Sigmoid colon (tissue), 7 donors: ENCODE measurements around the gene TNP2. TPM values are rescaled to one million over a fixed set of nuclear protein-coding genes. Genes with fewer than 3 reads are reported as not detected.
A peak's percentile ranks its signal among the peaks of the same experiment; 100 is the strongest.

Experiments used
- DNase-seq: peaks from one replicate; pipeline ENCODE4 v3.0.0-alpha.2; 2019
- H3K27ac ChIP-seq, 4 donors: fragments of 200-600 bp; sonication (generic); one replicate each; pipeline ENCODE4 v1.5.1; 2016 to 2019; ENCODE audit warnings: mild to moderate bottlenecking in 1 of 4
- H3K27me3 ChIP-seq, 3 donors: fragments of 200-600 bp; sonication (generic); one replicate each; pipeline ENCODE4 v1.5.1; 2019; ENCODE audit warnings: mild to moderate bottlenecking in 1 of 3
- H3K36me3 ChIP-seq, 4 donors: fragments of 200-600 bp; sonication (generic); one replicate each; pipeline ENCODE4 v1.5.1; 2016 to 2019
- H3K4me1 ChIP-seq, 4 donors: fragments of 200-600 bp; sonication (generic); one replicate each; pipeline ENCODE4 v1.5.1; 2017 to 2019
- H3K4me3 ChIP-seq, 4 donors: fragments of 200-600 bp; sonication (generic); one replicate each; pipeline ENCODE4 v1.5.1; 2017 to 2019; ENCODE audit warnings: mild to moderate bottlenecking in 2 of 4, moderate library complexity in 1 of 4
- H3K9me3 ChIP-seq, 4 donors: fragments of 200-600 bp in 3 of 4; sonication (generic) in 3 of 4; one replicate each; pipeline versions ENCODE4 v1.5.1 to v1.6.1; 2013 to 2019
- EP300 ChIP-seq, 4 donors: sonication (generic); formaldehyde crosslinking; IDR thresholded peaks; one replicate each; pipeline ENCODE4 v1.6.1; 2017; ENCODE audit warnings: antibody characterized with exemption in 4 of 4
- POLR2A ChIP-seq, 2 donors: fragments of 450-650 bp; IDR thresholded peaks; one replicate each; pipeline ENCODE4 v1.6.1; 2016; ENCODE audit warnings: antibody characterized with exemption in 2 of 2, mild to moderate bottlenecking in 2 of 2, moderate library complexity in 2 of 2
- POLR2AphosphoS5 ChIP-seq, 4 donors: sonication (generic); formaldehyde crosslinking; IDR thresholded peaks; one replicate each; pipeline ENCODE4 v1.6.1; 2017; ENCODE audit warnings: antibody characterized with exemption in 4 of 4
- WGBS, 2 donors: extraction: QIAGEN DNeasy Blood & Tissue Kit; methylation state at CpG; one replicate each; pipeline ENCODE4 v1.1.7; 2013; 5-methylcytosine and 5-hydroxymethylcytosine counted together
- intact Hi-C: fragments of 100-400 bp; cut with DNase I; formaldehyde crosslinking; loops from one replicate; pipeline ENCODE4 v1.15.1; 2023
- polyA plus RNA-seq, 3 donors: library from polyadenylated mRNA; stranded (reverse); fragments of 200-250 nt; gene quantifications; one replicate each; pipeline ENCODE4 v1.2.3, GENCODE V29; 2013
- total RNA-seq, 4 donors: library from RNA; depleted of rRNA; stranded (reverse); fragments of >200 nt; gene quantifications; one replicate each; pipeline ENCODE4 v1.1.0, GENCODE V29; 2016
- TF ChIP-seq, protein P1 (sequence below), 4 experiments: fragments of 450-650 bp in 3 of 4; fragments of 200-600 bp in 1 of 4; IDR thresholded peaks; one replicate each; pipeline ENCODE4 v1.5.1; 2016 to 2019; ENCODE audit warnings: antibody characterized with exemption in 4 of 4, mild to moderate bottlenecking in 3 of 4, moderate library complexity in 2 of 4
- donor health status: healthy with polysubstance abuse.
- donor health status: Bipolar disorder and iron deficiency.
- donor health status: healthy.

Gene TNP2
- total and polyA plus RNA-seq, 7 donors = not detected

DNA sequence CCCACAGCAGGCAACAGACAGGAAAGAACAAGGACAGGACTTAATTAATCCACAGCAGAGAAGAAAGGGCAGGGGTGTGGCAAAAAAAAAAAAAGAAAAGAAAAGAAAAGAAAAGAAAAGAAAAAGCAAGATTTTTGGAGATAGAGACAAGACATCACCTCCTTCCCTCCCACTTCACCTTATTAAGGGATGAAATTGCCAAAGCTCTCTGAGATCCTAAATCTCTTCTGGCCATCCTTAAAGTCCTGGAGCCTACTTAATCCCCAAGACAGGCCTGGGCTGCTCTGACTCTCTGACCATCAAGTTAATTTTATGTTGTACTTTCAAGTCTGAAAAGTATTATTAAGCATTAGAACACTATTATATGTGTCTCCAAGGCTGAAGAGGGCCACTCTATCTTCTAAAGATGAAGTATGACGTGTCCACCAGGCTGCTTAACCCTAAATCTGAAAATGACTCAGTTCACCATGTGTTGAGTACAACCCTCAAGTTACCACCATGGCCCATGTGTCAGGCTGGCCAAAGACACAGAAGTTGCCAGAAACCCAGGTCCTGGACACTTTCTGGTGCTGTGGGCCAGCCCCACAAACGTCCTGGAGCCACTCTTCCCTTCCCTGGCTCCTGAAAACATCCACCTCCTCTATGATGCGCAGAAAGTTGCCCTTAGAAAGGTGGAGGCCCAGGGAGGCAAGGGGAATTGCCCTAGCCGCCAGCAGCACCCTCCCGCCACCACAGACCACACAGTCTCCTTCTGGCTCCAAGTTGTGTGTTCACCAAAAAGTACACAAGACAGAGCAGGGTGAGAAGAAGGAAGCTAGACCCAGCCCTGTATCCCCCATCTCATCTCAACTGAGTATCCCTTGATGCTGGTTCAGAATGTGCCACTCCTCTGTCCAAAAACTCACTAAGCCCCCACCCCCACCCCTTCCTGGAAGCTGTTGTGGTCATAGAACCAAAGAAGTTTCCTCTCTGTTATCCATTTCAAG is 15.8 kb downstream of the TNP2 start:
- intact Hi-C loops = loop anchor here (10.0 kb wide), 2 partner anchors 119 to 509 kb away; partner anchors contain the start of gene NUBP1
- no peak for TF ChIP-seq EP300 (IDR thresholded peaks at IDR 0.05)
- TF ChIP-seq POLR2AphosphoS5 (IDR thresholded peaks at IDR 0.05) = no peak
- no peak for TF ChIP-seq POLR2A (IDR thresholded peaks at IDR 0.05)
- TF ChIP-seq, protein P1, sequence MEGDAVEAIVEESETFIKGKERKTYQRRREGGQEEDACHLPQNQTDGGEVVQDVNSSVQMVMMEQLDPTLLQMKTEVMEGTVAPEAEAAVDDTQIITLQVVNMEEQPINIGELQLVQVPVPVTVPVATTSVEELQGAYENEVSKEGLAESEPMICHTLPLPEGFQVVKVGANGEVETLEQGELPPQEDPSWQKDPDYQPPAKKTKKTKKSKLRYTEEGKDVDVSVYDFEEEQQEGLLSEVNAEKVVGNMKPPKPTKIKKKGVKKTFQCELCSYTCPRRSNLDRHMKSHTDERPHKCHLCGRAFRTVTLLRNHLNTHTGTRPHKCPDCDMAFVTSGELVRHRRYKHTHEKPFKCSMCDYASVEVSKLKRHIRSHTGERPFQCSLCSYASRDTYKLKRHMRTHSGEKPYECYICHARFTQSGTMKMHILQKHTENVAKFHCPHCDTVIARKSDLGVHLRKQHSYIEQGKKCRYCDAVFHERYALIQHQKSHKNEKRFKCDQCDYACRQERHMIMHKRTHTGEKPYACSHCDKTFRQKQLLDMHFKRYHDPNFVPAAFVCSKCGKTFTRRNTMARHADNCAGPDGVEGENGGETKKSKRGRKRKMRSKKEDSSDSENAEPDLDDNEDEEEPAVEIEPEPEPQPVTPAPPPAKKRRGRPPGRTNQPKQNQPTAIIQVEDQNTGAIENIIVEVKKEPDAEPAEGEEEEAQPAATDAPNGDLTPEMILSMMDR (IDR thresholded peaks at IDR 0.05) = no peak
- Histone ChIP-seq H3K27me3 (no peaks in the 10 kb centered on the region), H3K9me3 (no peaks in the 10 kb centered on the region), H3K4me1 (peaks cover 0 to 35% (median 20%) of the 10 kb centered on the region in 4 donors), H3K27ac (peak overlapping the region in 3 of 4 donors; percentile 11 to 37 (median 14)), H3K4me3 (peak overlapping the region in 2 of 4 donors; percentile 9 to 81), H3K36me3 (no peaks in the 10 kb centered on the region)
- DNase-seq = no peak
- WGBS, 2 donors = 72 to 83% methylated on average over 5 of the region's 5 CpGs

DNA sequence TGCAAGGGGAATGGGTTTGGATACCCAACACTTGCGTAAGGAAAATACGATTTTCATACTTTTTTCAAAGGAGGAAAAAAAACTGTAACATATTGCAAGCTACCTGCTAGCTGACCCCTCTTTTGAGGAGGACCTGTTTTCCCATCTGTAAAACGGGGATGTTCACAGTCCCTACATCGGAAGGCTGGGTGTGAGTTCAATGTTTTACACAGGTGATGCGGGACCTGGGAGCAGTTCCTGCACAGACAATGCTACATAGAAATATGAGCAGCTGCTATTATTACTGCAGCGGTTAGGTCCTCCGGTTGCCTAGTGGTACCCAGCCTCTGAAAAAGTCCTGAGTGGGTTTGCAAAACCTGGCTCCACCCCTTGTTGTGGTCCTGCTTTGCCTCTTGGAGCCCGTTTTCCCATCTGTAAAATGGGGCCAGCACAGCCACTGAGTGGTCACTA is 16.6 kb downstream of the TNP2 start:
- intact Hi-C loops = loop anchor here (10.0 kb wide), 2 partner anchors 118 to 508 kb away; partner anchors contain the start of gene NUBP1

DNA sequence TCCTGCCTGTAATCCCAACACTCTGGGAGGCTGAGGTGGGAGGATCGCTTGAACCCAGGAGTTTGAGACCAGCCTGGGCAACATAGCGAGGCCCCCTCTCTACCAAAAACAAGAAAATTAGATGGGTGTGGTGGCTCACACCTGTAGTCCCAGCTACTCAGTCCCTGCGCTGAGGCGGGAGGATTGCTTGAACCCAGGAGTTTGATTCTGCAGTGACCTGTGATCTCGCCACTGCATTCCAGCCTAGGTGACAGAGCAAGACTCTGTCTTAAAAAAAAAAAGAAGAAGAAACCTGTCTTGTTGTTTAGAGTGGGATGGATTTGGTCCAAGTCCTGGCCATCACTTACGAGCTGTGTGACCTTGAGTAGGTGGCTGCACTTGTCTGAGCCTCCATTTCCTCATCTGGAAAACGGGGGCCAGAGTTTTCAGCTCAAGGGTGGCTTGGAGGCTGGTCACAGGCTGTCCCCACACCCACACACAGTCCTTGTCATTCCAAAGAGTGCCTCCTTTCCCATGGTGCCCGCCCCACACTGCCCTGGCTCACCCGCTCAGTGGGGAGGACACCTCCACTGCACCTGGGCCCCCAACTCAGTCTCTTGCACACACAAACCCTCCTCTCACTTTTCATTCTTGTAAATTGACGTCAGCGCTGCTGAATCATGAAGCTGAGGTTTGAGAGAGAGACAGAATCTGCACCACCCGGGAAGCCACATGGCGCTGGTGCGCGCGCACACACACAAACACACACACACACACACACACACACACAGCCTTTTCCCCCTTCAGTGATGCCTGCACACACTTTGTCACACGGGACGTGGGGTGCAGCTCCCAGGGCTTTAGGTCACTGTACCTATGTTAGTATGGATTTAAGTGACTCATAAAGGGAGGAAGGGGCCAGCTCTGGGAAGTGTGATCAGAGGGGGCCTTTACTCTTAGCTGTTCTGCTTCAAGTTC is 17.3 kb downstream of the TNP2 start:
- Histone ChIP-seq H3K4me1 (peaks cover 0 to 27% (median 14%) of the 10 kb centered on the region in 4 donors), H3K27me3 (no peaks in the 10 kb centered on the region), H3K9me3 (no peaks in the 10 kb centered on the region), H3K36me3 (no peaks in the 10 kb centered on the region), H3K4me3 (no peak overlapping the region), H3K27ac (no peak overlapping the region)
- intact Hi-C loops = loop anchor here (10.0 kb wide), 2 partner anchors 117 to 507 kb away; partner anchors contain the start of gene NUBP1
- TF ChIP-seq POLR2A (IDR thresholded peaks at IDR 0.05) = no peak
- TF ChIP-seq EP300 (IDR thresholded peaks at IDR 0.05) = no peak
- TF ChIP-seq POLR2AphosphoS5 (IDR thresholded peaks at IDR 0.05) = no peak
- TF ChIP-seq, protein P1 (IDR thresholded peaks at IDR 0.05) = no peak
- 65 to 77% methylated on average over 18 of the region's 18 CpGs for WGBS, 2 donors
- no peak for DNase-seq

More for the DNA sequence above, 16.6 kb downstream of the TNP2 start:
- 84 to 93% methylated on average over 8 of the region's 8 CpGs for WGBS, 2 donors
- Histone ChIP-seq H3K4me3 (no peak overlapping the region), H3K4me1 (peaks cover 0 to 34% (median 20%) of the 10 kb centered on the region in 4 donors), H3K27ac (no peak overlapping the region), H3K36me3 (no peaks in the 10 kb centered on the region), H3K9me3 (no peaks in the 10 kb centered on the region), H3K27me3 (no peaks in the 10 kb centered on the region)
- no peak for DNase-seq
- TF ChIP-seq POLR2AphosphoS5 (IDR thresholded peaks at IDR 0.05) (no peak), EP300 (IDR thresholded peaks at IDR 0.05) (no peak)
- TF ChIP-seq, protein P1 (IDR thresholded peaks at IDR 0.05) = no peak

DNA sequence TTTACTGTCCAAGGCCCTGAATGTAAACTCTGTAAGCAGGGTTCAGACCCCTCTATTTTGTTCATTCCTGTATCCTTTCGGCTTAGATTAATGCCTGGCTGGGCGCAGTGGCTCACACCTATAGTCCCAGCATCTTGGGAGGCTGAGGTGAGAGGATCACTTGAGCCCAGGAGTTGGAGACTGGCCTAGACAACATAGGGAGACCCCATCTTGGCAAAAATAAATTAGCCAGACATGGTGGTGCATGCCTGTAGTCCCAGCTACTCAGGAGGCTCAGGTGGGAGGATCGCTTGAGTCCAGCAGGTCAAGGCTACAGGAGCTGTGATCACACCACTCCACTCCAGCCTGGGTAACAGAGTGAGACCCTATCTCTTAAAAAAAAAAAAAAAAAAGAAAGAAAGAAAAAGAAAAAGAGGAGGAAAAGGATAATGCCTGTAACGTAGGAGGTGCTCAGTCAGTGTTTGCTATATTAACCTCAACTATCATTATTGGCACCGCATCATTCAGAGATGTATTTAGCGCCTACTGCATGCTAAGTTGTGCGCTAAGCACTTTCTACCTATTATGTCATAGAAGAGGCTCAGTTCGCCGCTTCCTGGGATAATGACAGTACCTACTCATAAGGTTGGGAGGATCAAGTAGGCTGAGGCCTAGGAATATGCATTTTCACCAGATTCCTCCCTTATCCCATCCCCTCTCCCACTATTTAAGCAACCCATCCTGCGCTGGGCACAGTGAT is 18.2 kb downstream of the TNP2 start:
- TF ChIP-seq POLR2A (IDR thresholded peaks at IDR 0.05) (no peak), POLR2AphosphoS5 (IDR thresholded peaks at IDR 0.05) (no peak), EP300 (IDR thresholded peaks at IDR 0.05) (no peak)
- TF ChIP-seq, protein P1 (IDR thresholded peaks at IDR 0.05) = no peak
- Histone ChIP-seq H3K27ac (no peak overlapping the region), H3K27me3 (no peaks in the 10 kb centered on the region), H3K4me3 (no peak overlapping the region), H3K4me1 (peaks cover 0 to 24% (median 12%) of the 10 kb centered on the region in 4 donors), H3K36me3 (no peaks in the 10 kb centered on the region), H3K9me3 (no peaks in the 10 kb centered on the region)
- 95 to 96% methylated on average over 10 of the region's 10 CpGs for WGBS, 2 donors
- no peak for DNase-seq
- intact Hi-C loops = loop anchor here (10.0 kb wide), 2 partner anchors 116 to 506 kb away; partner anchors contain the start of gene NUBP1
